Peyer's patch (tissue), 4 donors: ENCODE results near the gene MYADM. TPM values are rescaled to one million over a fixed set of nuclear protein-coding genes. Genes with fewer than 3 reads are reported as not detected.

Source experiments
- DNase-seq, 3 donors: peaks; one replicate each; pipeline ENCODE4 v3.0.0-alpha.2; 2017 to 2019
- H3K27ac ChIP-seq, 4 donors: fragments of 200-600 bp; sonication (generic); one replicate each; pipeline ENCODE4 v1.5.1; 2016 to 2019
- H3K27me3 ChIP-seq, 2 donors: fragments of 200-600 bp; sonication (generic); one replicate each; pipeline ENCODE4 v1.5.1; 2019
- H3K36me3 ChIP-seq, 3 donors: fragments of 200-600 bp; sonication (generic); one replicate each; pipeline ENCODE4 v1.5.1; 2016 to 2019
- H3K4me1 ChIP-seq, 4 donors: fragments of 200-600 bp; sonication (generic); one replicate each; pipeline ENCODE4 v1.5.1; 2016 to 2019
- H3K4me3 ChIP-seq, 4 donors: fragments of 200-600 bp; sonication (generic); 1 replicate in 3 of 4; 2 replicates in 1 of 4; pipeline ENCODE4 v1.5.1; 2016 to 2019; ENCODE audit warnings: mild to moderate bottlenecking in 1 of 4
- H3K9me3 ChIP-seq, 4 donors: fragments of 200-600 bp; sonication (generic); one replicate each; pipeline ENCODE4 v1.5.1; 2016 to 2019; ENCODE audit warnings: mild to moderate bottlenecking in 1 of 4
- CTCF ChIP-seq, 6 experiments: fragments of 450-650 bp in 4 of 6; fragments of 200-600 bp in 2 of 6; sonication (generic) in 1 of 6; IDR thresholded peaks; one replicate each; pipeline ENCODE4 v1.5.1; 2017 to 2019; ENCODE audit warnings: antibody characterized with exemption in 6 of 6, mild to moderate bottlenecking in 3 of 6, moderate library complexity in 1 of 6
- POLR2A ChIP-seq, 2 donors: fragments of 450-650 bp; IDR thresholded peaks; one replicate each; pipeline ENCODE4 v1.5.1; 2017; ENCODE audit warnings: antibody characterized with exemption in 2 of 2, mild to moderate bottlenecking in 2 of 2, moderate library complexity in 2 of 2
- total RNA-seq, 4 donors: library from RNA; depleted of rRNA; stranded (reverse); fragments of >200 nt; gene quantifications; one replicate each; pipeline ENCODE4 v1.1.0, GENCODE V29; 2016

Gene MYADM
- total RNA-seq, 4 donors from 2014 or later: 11.4 to 52.8 (median 32.5) TPM

DNA sequence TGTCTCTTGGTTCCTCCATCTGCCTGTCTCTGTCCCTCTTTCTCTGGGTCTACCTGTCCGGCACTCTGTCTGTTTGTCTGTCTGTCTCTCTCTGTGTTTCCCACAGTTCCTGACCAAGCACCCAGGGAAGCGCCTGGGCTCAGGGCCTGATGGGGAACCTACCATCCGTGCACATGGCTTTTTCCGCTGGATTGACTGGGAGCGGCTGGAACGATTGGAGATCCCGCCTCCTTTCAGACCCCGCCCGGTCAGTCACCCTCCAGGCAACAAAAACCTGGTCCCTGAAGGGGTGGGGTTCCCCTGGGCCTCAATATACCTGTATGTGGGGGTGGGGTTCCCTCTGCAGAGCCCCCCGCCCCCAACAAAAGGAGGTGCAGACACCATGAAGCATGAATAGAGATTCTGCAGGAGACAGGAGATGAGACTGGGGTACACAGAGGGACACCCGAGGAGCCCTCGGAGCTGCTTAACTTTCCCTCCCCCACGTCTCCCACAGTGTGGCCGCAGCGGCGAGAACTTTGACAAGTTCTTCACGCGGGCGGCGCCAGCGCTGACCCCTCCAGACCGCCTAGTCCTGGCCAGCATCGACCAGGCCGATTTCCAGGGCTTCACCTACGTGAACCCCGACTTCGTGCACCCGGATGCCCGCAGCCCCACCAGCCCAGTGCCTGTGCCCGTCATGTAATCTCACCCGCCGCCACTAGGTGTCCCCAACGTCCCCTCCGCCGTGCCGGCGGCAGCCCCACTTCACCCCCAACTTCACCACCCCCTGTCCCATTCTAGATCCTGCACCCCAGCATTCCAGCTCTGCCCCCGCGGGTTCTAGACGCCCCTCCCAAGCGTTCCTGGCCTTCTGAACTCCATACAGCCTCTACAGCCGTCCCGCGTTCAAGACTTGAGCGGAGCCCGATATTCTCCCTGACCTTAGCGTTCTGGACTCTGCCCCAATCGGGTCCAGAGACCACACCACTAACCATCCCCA, 38.8 kb downstream of the MYADM start:
- peak; percentile 24 to 67 (median 65) for DNase-seq
- H3K9me3 ChIP-seq: peaks cover 0 to 11% (median 0%) of the 10 kb centered on the region in 4 donors
- peaks cover 0 to 16% (median 4%) of the 10 kb centered on the region in 4 donors for H3K4me1 ChIP-seq
- peaks cover 0 to 21% of the 10 kb centered on the region in 2 donors for H3K27me3 ChIP-seq
- no peak overlapping the region for H3K4me3 ChIP-seq
- TF ChIP-seq CTCF (IDR thresholded peaks at IDR 0.05): peak; percentile 12 to 70 (median 55)
- no peak for TF ChIP-seq POLR2A (IDR thresholded peaks at IDR 0.05)
- no peaks in the 10 kb centered on the region for H3K36me3 ChIP-seq
- H3K27ac ChIP-seq: no peak overlapping the region

DNA sequence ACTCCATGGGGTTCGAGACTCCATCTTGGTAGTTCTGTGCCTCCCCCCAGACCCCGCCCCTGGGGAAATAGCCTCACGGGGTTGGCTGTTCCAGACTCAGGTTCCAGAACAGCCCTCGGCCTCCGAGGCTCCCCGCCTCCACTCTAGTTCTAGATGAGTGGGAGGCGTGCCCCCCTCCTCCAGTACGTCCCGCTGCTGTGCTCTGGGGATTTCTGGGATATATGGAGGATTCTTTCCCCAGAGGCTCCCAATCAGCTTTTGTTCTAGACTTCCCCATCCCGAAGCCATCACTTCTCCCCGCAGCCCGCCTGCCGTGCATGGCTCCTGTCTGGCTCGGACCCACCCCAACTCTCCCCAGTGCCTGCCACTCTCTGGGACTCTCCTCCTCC, 39.5 kb downstream of the MYADM start:
- Histone ChIP-seq H3K4me1 (peaks cover 0 to 16% (median 4%) of the 10 kb centered on the region in 4 donors), H3K27me3 (peaks cover 0 to 21% of the 10 kb centered on the region in 2 donors), H3K36me3 (no peaks in the 10 kb centered on the region), H3K9me3 (peaks cover 0 to 11% (median 0%) of the 10 kb centered on the region in 4 donors), H3K4me3 (no peak overlapping the region), H3K27ac (no peak overlapping the region)
- TF ChIP-seq POLR2A (IDR thresholded peaks at IDR 0.05) (no peak), CTCF (IDR thresholded peaks at IDR 0.05) (no peak)
- no peak for DNase-seq

GRCh38 chr19:53907690-53908089, 40.0 kb downstream of the MYADM start:
- H3K9me3 ChIP-seq: peaks cover 0 to 11% (median 0%) of the 10 kb centered on the region in 4 donors
- TF ChIP-seq CTCF (IDR thresholded peaks at IDR 0.05) (no peak), POLR2A (IDR thresholded peaks at IDR 0.05) (no peak)
- H3K4me3 ChIP-seq: no peak overlapping the region
- no peak overlapping the region for H3K27ac ChIP-seq
- H3K4me1 ChIP-seq: peaks cover 0 to 16% (median 4%) of the 10 kb centered on the region in 4 donors
- no peaks in the 10 kb centered on the region for H3K36me3 ChIP-seq
- no peak for DNase-seq
- H3K27me3 ChIP-seq: peaks cover 0 to 21% of the 10 kb centered on the region in 2 donors

GRCh38 chr19:53908106-53908934, 40.6 kb downstream of the MYADM start:
- H3K27ac ChIP-seq: no peak overlapping the region
- DNase-seq: no peak
- H3K36me3 ChIP-seq: no peaks in the 10 kb centered on the region
- no peak for TF ChIP-seq CTCF (IDR thresholded peaks at IDR 0.05)
- TF ChIP-seq POLR2A (IDR thresholded peaks at IDR 0.05): no peak
- H3K4me3 ChIP-seq: peak overlapping the region in 1 of 4 donors; percentile 3
- H3K4me1 ChIP-seq: peaks cover 0 to 16% (median 4%) of the 10 kb centered on the region in 4 donors
- H3K27me3 ChIP-seq: peaks cover 0 to 21% of the 10 kb centered on the region in 2 donors
- peaks cover 0 to 11% (median 0%) of the 10 kb centered on the region in 4 donors for H3K9me3 ChIP-seq

DNA sequence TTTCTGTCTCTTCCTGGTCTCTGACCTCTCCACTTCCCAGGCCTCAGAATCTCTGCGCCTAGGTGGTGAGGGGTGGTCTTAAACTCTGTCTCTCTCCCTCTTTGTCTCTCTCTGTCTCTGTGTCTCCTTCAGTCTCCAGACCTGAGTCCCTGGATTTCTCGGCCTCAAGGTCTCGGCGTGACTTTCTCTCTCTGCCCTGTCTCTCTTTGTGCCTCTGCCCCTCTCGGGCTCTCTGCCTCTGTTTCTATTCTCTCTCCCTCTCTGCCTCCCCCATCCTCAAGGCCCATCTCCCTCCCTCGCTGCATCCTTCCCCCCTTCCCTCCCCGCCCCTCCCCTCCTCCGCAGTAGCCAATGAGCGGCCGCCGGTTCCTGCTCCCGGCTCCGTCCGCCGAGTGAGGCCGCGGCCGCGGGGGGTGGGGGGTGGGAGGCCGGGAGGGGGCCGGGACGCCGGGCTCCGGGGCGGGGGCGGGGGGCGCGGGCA, 41.3 kb downstream of the MYADM start, which contains the start of gene CACNG7:
Gene CACNG7, plus strand, starts transcription at position 344 of the 481 bp plus-strand sequence. CDS start 3,554 bp downstream, outside the sequence.
- peaks cover 0 to 16% (median 4%) of the 10 kb centered on the region in 4 donors for H3K4me1 ChIP-seq
- peaks cover 0 to 21% of the 10 kb centered on the region in 2 donors for H3K27me3 ChIP-seq
- H3K4me3 ChIP-seq: peak within 1 kb of the TSS in 1 of 4 donors; percentile 3
- H3K36me3 ChIP-seq: no peaks in the 10 kb centered on the region
- TF ChIP-seq CTCF (IDR thresholded peaks at IDR 0.05): no peak
- TF ChIP-seq POLR2A (IDR thresholded peaks at IDR 0.05): no peak
- H3K9me3 ChIP-seq: peaks cover 0 to 11% (median 0%) of the 10 kb centered on the region in 4 donors
- no peak for DNase-seq
- no peak within 1 kb of the TSS for H3K27ac ChIP-seq
